B cell (primary cell): ENCODE measurements around the gene HAUS7. TPM values are rescaled to one million over a fixed set of nuclear protein-coding genes. Genes with fewer than 3 reads are reported as not detected.

Experiments
- ATAC-seq: fragments of 200-7000 bp; cut with Tn5 transposase; one replicate; pipeline ENCODE4 v1.10.0; 2021; ENCODE audit warnings: low read depth, mild to moderate bottlenecking, moderate number of reproducible peaks, moderate library complexity
- CTCF ChIA-PET: fragments of 350-600 bp; sonication (Branson Sonifier 250); formaldehyde crosslinking; loops from one replicate; lab custom pipeline; 2021; ENCODE audit warnings: antibody characterized with exemption, inconsistent platforms; lab: Charles Lee
- POLR2A ChIA-PET: fragments of 350-600 bp; sonication (Branson Sonifier 250); formaldehyde crosslinking; loops from one replicate; lab custom pipeline; 2021; ENCODE audit warnings: antibody characterized with exemption; lab: Charles Lee
- DNase-seq: peaks from one replicate; pipeline ENCODE4 v3.0.0; 2013
- H2AFZ ChIP-seq: 2 replicates; pipeline ENCODE4 v1.6.1; 2012; ENCODE audit warnings: mild to moderate bottlenecking, low read depth, low read length; ENCODE audit not compliant: insufficient read depth, poor library complexity, severe bottlenecking
- H3K27ac ChIP-seq, 2 donors: 1 replicate in 1 of 2; 2 replicates in 1 of 2; pipeline ENCODE4 v1.5.1; 2012 to 2013; ENCODE audit warnings: low read length in 2 of 2, mild to moderate bottlenecking in 2 of 2, moderate library complexity in 1 of 2
- H3K27me3 ChIP-seq, 4 experiments: fragments of 200-600 bp in 1 of 4; sonication (generic) in 1 of 4; replicated peaks in 1 of 4; 1 replicate in 2 of 4; 2 replicates in 2 of 4; pipeline versions ENCODE4 v1.6.1 to v1.7.0; 2013 to 2016; ENCODE audit warnings: low read length in 3 of 4, mild to moderate bottlenecking in 2 of 4, mixed read lengths in 1 of 4, moderate library complexity in 1 of 4; ENCODE audit not compliant: insufficient read depth in 4 of 4, control insufficient read depth in 3 of 4; ENCODE audit errors: control extremely low read depth in 1 of 4
- H3K36me3 ChIP-seq, 2 experiments: replicated peaks in 1 of 2; 1 replicate in 1 of 2; 2 replicates in 1 of 2; pipeline versions ENCODE4 v1.6.1 to v1.7.1; 2013; ENCODE audit warnings: low read length in 1 of 2; ENCODE audit not compliant: insufficient read depth in 2 of 2, control insufficient read depth in 1 of 2; ENCODE audit errors: control extremely low read depth in 1 of 2, extremely low read depth in 1 of 2
- H3K4me1 ChIP-seq, 2 donors: fragments of 200-600 bp in 1 of 2; sonication (generic) in 1 of 2; 1 replicate in 1 of 2; 2 replicates in 1 of 2; pipeline versions ENCODE4 v1.5.1 to v1.6.1; 2013 to 2017; ENCODE audit warnings: low read length in 2 of 2; ENCODE audit not compliant: control insufficient read depth in 2 of 2, insufficient read depth in 2 of 2
- H3K4me2 ChIP-seq: replicated peaks from 2 replicates; pipeline ENCODE3; 2012; ENCODE audit warnings: mild to moderate bottlenecking, low read depth, low read length; ENCODE audit not compliant: poor library complexity, severe bottlenecking
- H3K4me3 ChIP-seq, 5 experiments: fragments of 200-600 bp in 1 of 5; sonication (generic) in 1 of 5; 1 replicate in 3 of 5; 2 replicates in 2 of 5; pipeline versions ENCODE4 v1.5.1 to v1.7.0; 2011 to 2016; ENCODE audit warnings: low read length in 4 of 5, mild to moderate bottlenecking in 4 of 5, low read depth in 2 of 5, control low read depth in 1 of 5, moderate library complexity in 1 of 5; ENCODE audit not compliant: insufficient read depth in 1 of 5; ENCODE audit errors: control extremely low read depth in 1 of 5, extremely low read depth in 1 of 5
- H3K79me2 ChIP-seq: fragments of 200-600 bp; sonication (generic); one replicate; pipeline ENCODE4 v1.6.0; 2016; ENCODE audit warnings: low read length; ENCODE audit not compliant: control insufficient read depth, insufficient read depth
- H3K9ac ChIP-seq: fragments of 200-600 bp; sonication (generic); 2 replicates; pipeline ENCODE4 v1.6.1; 2017; ENCODE audit warnings: mild to moderate bottlenecking, low read length, moderate library complexity
- H3K9me3 ChIP-seq, 3 donors: one replicate each; pipeline versions ENCODE4 v1.6.1 to v1.7.1; 2013; ENCODE audit warnings: low read length in 2 of 3; ENCODE audit not compliant: control insufficient read depth in 2 of 3, insufficient read depth in 1 of 3; ENCODE audit errors: control extremely low read depth in 1 of 3
- H4K20me1 ChIP-seq: 2 replicates; pipeline ENCODE4 v1.6.0; 2012; ENCODE audit warnings: mild to moderate bottlenecking, low read length; ENCODE audit not compliant: insufficient read depth, control insufficient read depth, poor library complexity, severe bottlenecking
- H3K27ac Mint-ChIP-seq: one replicate; pipeline ENCODE4 v1.8.0; 2021; ENCODE audit warnings: mixed read lengths
- H3K27me3 Mint-ChIP-seq: one replicate; pipeline ENCODE4 v1.8.0; 2021; ENCODE audit warnings: mixed read lengths
- H3K4me1 Mint-ChIP-seq: one replicate; pipeline ENCODE4 v1.8.0; 2021; ENCODE audit warnings: mixed read lengths
- H3K4me3 Mint-ChIP-seq: one replicate; pipeline ENCODE4 v1.8.0; 2021; ENCODE audit warnings: mixed read lengths
- H3K9me3 Mint-ChIP-seq: one replicate; pipeline ENCODE4 v1.8.0; 2022; ENCODE audit warnings: mixed read lengths; ENCODE audit not compliant: insufficient read depth
- CTCF ChIP-seq: fragments of 200-600 bp; IDR thresholded peaks from one replicate; pipeline ENCODE4 v1.8.0; 2022; ENCODE audit warnings: antibody characterized with exemption, mild to moderate bottlenecking
- EZH2 ChIP-seq: IDR thresholded peaks from 2 replicates; pipeline ENCODE4 v1.6.1; 2012; ENCODE audit warnings: borderline replicate concordance, low read depth, mild to moderate bottlenecking, moderate library complexity, low read length; ENCODE audit not compliant: insufficient read depth, poor library complexity, severe bottlenecking
- WGBS: methylation state at CpG from one replicate; pipeline ENCODE4 v1.1.5; 2013; ENCODE audit warnings: missing lambda C conversion rate; ENCODE audit not compliant: insufficient coverage; 5-methylcytosine and 5-hydroxymethylcytosine counted together
- intact Hi-C: fragments of 100-400 bp; cut with micrococcal nuclease; formaldehyde crosslinking; loops from one replicate; pipeline ENCODE4 v1.10.0; 2022
- polyA plus RNA-seq: library from polyadenylated mRNA; depleted of rRNA; stranded (reverse); fragments of >200 nt; gene quantifications from 2 replicates; pipeline ENCODE4 v1.2.3, GENCODE V29; 2012
- total RNA-seq, 2 donors: library from RNA; stranded (reverse); fragments of 120-200 nt in 1 of 2; gene quantifications; 1 replicate in 1 of 2; 2 replicates in 1 of 2; pipeline versions ENCODE4 v1.2.3 to v1.2.4, GENCODE V29; 2013 to 2022

The HAUS7 gene
- total and polyA plus RNA-seq, 2 donors (not counting 1 experiment from before 2014, with no cell fraction given): 25.2 to 26.9 TPM

DNA sequence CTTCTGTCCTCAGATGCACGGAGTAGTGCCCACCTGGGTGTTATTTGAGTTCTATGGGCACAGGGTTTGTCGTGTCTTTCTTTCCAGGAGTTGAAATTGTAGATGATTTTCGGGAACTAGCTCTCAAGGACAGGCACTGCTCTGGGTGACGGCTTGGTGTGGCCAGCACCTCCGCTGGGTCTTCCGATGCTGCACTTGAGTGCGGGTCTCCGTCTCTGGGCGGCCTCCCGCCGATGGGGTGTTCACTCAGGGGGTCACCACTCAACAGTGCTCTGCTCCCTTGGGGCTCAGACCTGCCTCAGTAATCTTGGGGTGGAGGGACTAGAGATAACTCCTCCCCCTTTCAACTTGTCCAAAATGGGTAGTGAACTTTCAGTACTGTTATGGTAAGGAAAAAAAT is 56.6 kb downstream of the HAUS7 start:
- H2AFZ ChIP-seq: no peak overlapping the region
- ChIA-PET POLR2A (no interaction called here), CTCF (no interaction called here)
- H3K36me3 ChIP-seq: no peaks in the 10 kb centered on the region
- ATAC-seq (no peak), DNase-seq (no peak)
- H3K27me3 ChIP-seq: no peaks in the 10 kb centered on the region
- no peaks in the 10 kb centered on the region for H4K20me1 ChIP-seq
- no peak for TF ChIP-seq EZH2
- no peak for TF ChIP-seq CTCF
- H3K9ac ChIP-seq: no peak overlapping the region
- intact Hi-C loops: no loop called here
- H3K27ac ChIP-seq: no peak overlapping the region
- WGBS: 100% methylated on average over 3 of the region's 11 CpGs
- Mint-ChIP-seq H3K9me3 (no peaks in the 10 kb centered on the region), H3K4me3 (no peak overlapping the region), H3K4me1 (peaks cover 8% of the 10 kb centered on the region), H3K27ac (no peak overlapping the region), H3K27me3 (no peaks in the 10 kb centered on the region)
- peaks cover 9 to 11% of the 10 kb centered on the region in 2 donors for H3K4me1 ChIP-seq
- H3K79me2 ChIP-seq: no peaks in the 10 kb centered on the region
- no peak overlapping the region for H3K4me3 ChIP-seq
- no peak overlapping the region for H3K4me2 ChIP-seq
- no peaks in the 10 kb centered on the region for H3K9me3 ChIP-seq

DNA sequence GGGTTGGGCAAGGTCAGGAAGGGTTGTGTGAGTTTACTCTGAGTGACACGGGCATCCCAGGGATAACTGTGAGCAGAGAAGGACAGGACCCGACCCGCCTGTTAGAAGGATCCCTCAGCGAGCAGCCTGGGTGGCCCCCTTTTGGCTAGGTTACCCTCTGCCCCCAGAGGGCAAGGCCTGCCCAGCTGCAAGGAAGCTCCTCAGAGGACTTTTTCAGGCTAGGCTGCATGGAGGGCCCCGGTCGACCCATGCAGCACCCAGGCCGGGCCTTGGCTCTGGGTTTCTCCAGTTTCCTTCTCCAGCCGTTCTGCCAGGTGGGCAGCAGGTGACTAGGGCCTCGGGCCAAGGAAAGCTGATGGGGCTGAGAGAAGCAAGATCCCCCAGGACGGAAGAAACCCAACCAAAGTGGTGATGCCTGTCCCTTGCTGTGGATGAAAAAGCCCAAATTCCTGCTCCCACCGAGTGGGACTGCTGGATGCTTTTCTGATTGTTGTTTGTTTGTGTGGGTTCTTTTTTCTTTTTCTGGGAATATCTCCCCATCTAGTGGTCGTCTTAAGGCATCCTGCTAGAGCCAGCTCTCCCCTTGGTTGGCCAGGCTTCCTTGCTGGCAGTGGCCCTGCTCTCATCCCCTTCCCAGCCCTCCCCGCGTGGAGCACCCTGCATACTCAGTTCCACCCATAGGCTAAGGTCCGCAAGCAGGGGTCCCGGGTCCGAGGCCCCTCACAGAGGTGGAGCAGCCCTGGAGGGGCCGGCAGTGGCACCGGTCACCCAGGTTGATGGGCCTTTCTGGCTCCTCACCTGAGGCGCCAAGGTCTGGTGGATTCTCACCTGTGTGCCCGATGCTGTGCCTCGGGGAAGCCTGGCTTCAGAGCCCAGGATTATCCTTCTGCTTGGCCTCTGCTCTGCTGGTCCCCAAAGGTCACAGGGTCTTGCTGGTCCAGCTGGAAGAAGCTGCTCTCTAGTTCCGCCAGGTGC is 57.3 kb downstream of the HAUS7 start:
- H3K4me3 Mint-ChIP-seq: peak overlapping the region; percentile 81
- WGBS: 94% methylated on average over 18 of the region's 23 CpGs
- TF ChIP-seq EZH2 (no peak), CTCF (no peak)

More for the DNA sequence above, 57.3 kb downstream of the HAUS7 start:
- H3K4me3 ChIP-seq: no peak overlapping the region
- H2AFZ ChIP-seq: no peak overlapping the region
- no peaks in the 10 kb centered on the region for H3K27me3 Mint-ChIP-seq
- peaks cover 9 to 11% of the 10 kb centered on the region in 2 donors for H3K4me1 ChIP-seq
- H3K27ac Mint-ChIP-seq: no peak overlapping the region
- H3K9ac ChIP-seq: no peak overlapping the region
- ChIA-PET CTCF (no interaction called here), POLR2A (no interaction called here)
- no peak overlapping the region for H3K27ac ChIP-seq
- H3K79me2 ChIP-seq: no peaks in the 10 kb centered on the region
- no peaks in the 10 kb centered on the region for H3K27me3 ChIP-seq
- peaks cover 8% of the 10 kb centered on the region for H3K4me1 Mint-ChIP-seq
- ATAC-seq (no peak), DNase-seq (no peak)
- no peaks in the 10 kb centered on the region for H3K9me3 ChIP-seq
- no peaks in the 10 kb centered on the region for H3K36me3 ChIP-seq
- no peaks in the 10 kb centered on the region for H3K9me3 Mint-ChIP-seq
- intact Hi-C loops: no loop called here
- H3K4me2 ChIP-seq: no peak overlapping the region
- no peaks in the 10 kb centered on the region for H4K20me1 ChIP-seq
